GM12891 (cell line): Measurements from ENCODE around the gene GHRL.

Experiments used
- PAX5 ChIP-seq: IDR thresholded peaks from 2 replicates; pipeline ENCODE4 v1.6.1; 2011; ENCODE audit warnings: low read length, moderate library complexity, mild to moderate bottlenecking; ENCODE audit not compliant: insufficient read depth, severe bottlenecking
- POLR2A ChIP-seq: IDR thresholded peaks from 2 replicates; pipeline ENCODE4 v1.6.1; 2011; ENCODE audit warnings: low read depth, low read length, control low read depth
- POLR2AphosphoS5 ChIP-seq: IDR thresholded peaks from 2 replicates; pipeline ENCODE4 v1.6.1; 2011; ENCODE audit warnings: low read depth, low read length, control low read depth
- POU2F2 ChIP-seq: IDR thresholded peaks from 2 replicates; pipeline ENCODE4 v1.6.1; 2011; ENCODE audit warnings: low read depth, mild to moderate bottlenecking, control low read depth, low read length, moderate library complexity
- SPI1 ChIP-seq: IDR thresholded peaks from 2 replicates; pipeline ENCODE4 v1.6.1; 2011; ENCODE audit warnings: low read depth, low read length, control low read depth
- TAF1 ChIP-seq: IDR thresholded peaks from 2 replicates; pipeline ENCODE4 v1.6.1; 2011; ENCODE audit warnings: low read depth, low read length, control low read depth

- TF ChIP-seq POLR2AphosphoS5 (no peak), TAF1 (no peak), POLR2A (no peak), PAX5 (no peak), SPI1 (no peak), POU2F2 (no peak)
These were observed 30.7 kb downstream of the GHRL start for GRCh38 chr3:10262027-10262426.
